Subcutaneous adipose tissue (tissue), 4 donors: ENCODE results near the gene ZCCHC8. TPM values are rescaled to one million over a fixed set of nuclear protein-coding genes. Genes with fewer than 3 reads are reported as not detected.

Experiments
- total RNA-seq, 4 donors: library from RNA; depleted of rRNA; stranded (reverse); fragments of >200 nt; gene quantifications; one replicate each; pipeline ENCODE4 v1.1.0, GENCODE V29; 2016
- TF ChIP-seq, protein P1 (sequence below): fragments of 450-650 bp; IDR thresholded peaks from one replicate; pipeline ENCODE4 v1.5.1; 2016; ENCODE audit warnings: low read depth, mild to moderate bottlenecking, control low read depth, antibody characterized with exemption, moderate library complexity

Gene ZCCHC8
- total RNA-seq, 4 donors from 2014 or later, result 24.4 to 33.4 (median 28.9) TPM

DNA sequence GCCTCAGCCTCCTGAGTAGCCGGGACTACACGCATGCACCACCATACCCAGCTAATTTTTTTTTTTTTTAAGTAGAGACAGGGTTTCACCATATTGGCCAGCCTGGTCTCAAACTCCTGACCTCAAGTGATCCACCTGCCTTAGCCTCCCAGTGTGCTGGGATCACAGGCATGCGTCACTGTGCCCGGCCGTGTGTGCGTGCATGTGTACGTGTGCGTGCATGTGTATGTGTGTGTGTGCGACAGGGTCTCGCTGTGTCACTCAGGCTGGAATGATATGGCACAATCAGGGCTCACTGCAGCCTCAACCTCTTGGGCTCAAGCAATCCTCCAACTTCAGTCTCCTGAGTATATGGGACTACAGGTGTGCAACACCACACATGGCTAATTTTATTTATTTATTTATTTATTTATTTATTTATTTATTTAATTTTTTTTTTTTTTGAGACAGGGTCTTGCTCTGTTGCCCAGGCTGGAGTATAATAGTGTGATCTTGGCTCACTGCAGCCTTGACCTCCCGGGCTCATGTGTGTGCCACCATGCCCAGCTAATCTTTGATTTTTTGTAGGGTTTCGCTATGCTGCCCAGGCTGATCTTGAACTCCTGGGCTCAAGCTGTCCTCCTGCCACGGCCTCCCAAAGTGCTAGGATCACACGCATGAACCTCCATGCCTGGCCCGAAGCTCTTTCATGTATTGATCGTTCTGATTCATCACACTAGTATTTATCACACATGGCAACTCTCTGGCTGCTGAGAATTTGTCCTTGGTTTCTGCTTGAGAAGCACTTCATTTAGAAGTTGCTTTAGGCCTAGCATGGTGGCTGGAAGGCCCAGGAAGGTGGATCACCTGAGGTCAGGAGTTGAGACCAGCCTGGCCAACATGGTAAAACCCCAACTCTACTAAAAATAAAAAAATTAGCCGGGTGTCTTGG is 42.4 kb downstream of the ZCCHC8 start:
- TF ChIP-seq, protein P1, sequence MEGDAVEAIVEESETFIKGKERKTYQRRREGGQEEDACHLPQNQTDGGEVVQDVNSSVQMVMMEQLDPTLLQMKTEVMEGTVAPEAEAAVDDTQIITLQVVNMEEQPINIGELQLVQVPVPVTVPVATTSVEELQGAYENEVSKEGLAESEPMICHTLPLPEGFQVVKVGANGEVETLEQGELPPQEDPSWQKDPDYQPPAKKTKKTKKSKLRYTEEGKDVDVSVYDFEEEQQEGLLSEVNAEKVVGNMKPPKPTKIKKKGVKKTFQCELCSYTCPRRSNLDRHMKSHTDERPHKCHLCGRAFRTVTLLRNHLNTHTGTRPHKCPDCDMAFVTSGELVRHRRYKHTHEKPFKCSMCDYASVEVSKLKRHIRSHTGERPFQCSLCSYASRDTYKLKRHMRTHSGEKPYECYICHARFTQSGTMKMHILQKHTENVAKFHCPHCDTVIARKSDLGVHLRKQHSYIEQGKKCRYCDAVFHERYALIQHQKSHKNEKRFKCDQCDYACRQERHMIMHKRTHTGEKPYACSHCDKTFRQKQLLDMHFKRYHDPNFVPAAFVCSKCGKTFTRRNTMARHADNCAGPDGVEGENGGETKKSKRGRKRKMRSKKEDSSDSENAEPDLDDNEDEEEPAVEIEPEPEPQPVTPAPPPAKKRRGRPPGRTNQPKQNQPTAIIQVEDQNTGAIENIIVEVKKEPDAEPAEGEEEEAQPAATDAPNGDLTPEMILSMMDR, result no peak

- TF ChIP-seq, protein P1, result no peak
Observed at GRCh38 chr12:122457627-122458026, 43.1 kb downstream of the ZCCHC8 start.

DNA sequence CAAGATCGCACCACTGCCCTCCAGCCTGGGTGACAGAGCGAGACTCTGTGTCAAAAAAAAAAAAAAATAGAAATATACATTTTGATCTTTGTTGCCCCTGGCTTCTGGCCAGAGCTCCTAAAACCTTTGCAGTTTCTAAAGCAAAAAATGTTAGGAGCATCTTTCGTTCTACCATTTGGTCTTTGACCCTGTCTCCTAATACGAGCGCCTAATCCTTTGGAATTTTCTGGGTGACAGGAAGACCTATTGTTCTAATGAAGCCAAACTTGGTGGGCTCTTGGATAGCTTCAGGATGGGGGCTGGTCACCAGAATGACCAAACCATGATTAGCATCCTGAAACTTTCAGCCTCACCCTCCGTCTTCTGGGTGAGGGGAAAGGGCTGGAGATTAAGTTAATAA is 46.0 kb downstream of the ZCCHC8 start:
- TF ChIP-seq, protein P1, result no peak

GRCh38 chr12:122454250-122454721 is 46.4 kb downstream of the ZCCHC8 start:
- TF ChIP-seq, protein P1, result no peak

GRCh38 chr12:122452701-122453285 is 47.9 kb downstream of the ZCCHC8 start:
- TF ChIP-seq, protein P1, result no peak

DNA sequence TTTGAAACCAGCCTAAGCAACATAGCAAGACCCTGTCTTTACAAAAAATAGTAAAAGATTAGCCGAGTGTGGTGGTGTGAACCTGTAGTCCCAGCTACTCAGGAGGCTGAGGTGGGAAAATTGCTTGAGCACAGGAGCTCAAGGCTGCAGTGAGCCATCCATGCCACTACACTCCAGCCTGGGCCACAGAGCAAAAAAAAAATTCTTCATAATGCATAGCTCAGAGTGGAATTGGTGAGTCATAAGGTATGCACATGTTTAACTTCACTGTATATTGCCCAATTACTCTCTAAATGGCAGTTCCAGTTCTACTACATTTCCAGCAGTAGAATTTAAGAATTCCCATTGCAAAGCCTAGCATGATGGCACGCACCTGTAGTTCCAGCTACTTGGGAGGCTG is 51.4 kb downstream of the ZCCHC8 start:
- TF ChIP-seq, protein P1, result no peak

- TF ChIP-seq, protein P1, result no peak
Observed at GRCh38 chr12:122437656-122438121, 63.0 kb downstream of the ZCCHC8 start.
